ENCODE measurements around the gene AMY2B. TPM values are rescaled to one million over a fixed set of nuclear protein-coding genes. Genes with fewer than 3 reads are reported as not detected.

The AMY2B gene
- total RNA-seq = 10.3 and 10.9 TPM in 2 replicates

DNA sequence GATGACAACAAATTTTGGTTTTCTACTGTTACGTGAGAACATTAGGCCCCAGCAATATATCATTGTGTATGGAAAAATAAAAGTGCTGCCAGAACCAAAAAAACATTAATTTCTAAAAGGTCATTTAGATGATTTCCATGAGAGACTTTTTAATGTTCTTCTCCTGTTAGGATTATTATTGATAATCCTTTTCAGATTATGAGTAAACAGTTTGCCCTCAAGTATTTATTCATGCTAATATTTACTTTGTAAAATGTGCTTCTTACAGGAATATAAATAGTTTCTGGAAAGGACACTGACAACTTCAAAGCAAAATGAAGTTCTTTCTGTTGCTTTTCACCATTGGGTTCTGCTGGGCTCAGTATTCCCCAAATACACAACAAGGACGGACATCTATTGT, at the start of gene AMY2B:
Gene AMY2B (plus strand): TSS at position 301 of the 400 bp plus-strand sequence. CDS start 14 bp downstream, at position 315.

DNA sequence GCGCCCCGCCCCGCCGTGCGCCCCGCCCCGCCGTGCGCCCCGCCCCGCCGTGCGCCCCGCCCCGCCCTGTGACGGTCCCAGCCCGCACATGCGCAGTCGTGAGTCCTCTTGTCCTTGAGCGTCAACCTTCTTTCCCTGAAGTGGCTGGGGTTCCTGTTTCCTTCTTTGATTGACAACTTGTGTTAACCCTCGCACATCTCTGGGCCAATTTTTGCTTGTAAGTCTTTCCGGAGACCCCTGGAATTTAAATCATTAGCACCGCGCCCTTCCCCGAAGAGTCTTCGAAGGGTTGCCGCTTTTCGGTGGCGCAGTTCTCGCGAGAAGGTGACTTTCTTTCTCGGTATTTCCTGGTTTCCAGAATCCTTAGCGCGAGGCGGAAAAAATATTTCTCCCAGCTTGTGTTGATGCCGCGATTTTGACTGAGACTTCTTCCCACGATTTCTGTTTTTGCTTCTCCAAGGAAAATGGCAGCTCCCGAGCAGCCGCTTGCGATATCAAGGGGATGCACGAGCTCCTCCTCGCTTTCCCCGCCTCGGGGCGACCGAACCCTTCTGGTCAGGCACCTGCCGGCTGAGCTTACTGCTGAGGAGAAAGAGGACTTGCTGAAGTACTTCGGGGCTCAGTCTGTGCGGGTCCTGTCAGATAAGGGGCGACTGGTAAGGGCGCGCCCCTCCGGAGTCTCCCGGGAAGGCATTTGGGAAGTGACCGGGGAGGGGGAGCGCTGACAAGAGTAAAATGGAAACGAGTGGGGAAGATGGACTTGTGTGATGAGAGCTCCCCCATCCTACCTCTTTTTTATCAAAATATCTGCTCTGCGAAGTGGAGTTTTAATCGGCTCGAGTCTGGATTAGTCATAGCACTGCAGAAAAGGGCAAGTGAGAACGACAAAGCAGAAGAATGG, 45.5 kb upstream of the AMY2B start, which contains the start of gene RNPC3:
Gene RNPC3 (plus strand): TSS at position 93 of the 901 bp plus-strand sequence. CDS start 372 bp downstream, at position 465.

DNA sequence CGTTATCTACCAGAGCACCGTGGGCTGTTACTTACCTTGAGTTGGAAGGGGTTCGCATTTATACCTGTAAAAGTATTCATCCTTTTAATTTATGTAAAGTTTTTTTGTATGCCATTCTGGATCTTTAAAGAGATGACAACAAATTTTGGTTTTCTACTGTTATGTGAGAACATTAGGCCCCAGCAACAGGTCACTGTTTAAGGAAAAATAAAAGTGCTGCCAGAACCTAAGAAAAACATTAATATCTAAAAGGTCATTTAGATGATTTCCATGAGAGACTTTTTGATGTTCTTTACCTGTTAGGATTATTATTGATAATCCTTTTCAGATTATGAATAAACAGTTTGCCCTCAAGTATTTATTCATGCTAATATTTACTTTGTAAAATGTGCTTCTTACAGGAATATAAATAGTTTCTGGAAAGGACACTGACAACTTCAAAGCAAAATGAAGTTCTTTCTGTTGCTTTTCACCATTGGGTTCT, 45.6 kb downstream of the AMY2B start, which contains the start of gene AMY2A:
Gene AMY2A (plus strand): TSS at position 434 of the 484 bp plus-strand sequence. CDS start 14 bp downstream, at position 448.

Other genes starting within 250 kb of the AMY2B start
- gene RNPC3, start 45.9 kb upstream of the AMY2B start, total RNA-seq = 10.3 and 16.6 TPM in 2 replicates
- not detected in 2 replicates for gene AMY2A, start 45.8 kb downstream of the AMY2B start, total RNA-seq
- not detected in 2 replicates for gene AMY1A, start 84.2 kb downstream of the AMY2B start, total RNA-seq
- gene AMY1B, start 124.6 kb downstream of the AMY2B start, total RNA-seq = not detected in 2 replicates
- not detected in 2 replicates for gene AMY1C, start 178.3 kb downstream of the AMY2B start, total RNA-seq